Subcutaneous adipose tissue (tissue), 4 donors: ENCODE results near the gene HS6ST3. TPM values are rescaled to one million over a fixed set of nuclear protein-coding genes. Genes with fewer than 3 reads are reported as not detected.

Experiments
- CTCF ChIP-seq: fragments of 450-650 bp; IDR thresholded peaks from one replicate; pipeline ENCODE4 v1.5.1; 2016; ENCODE audit warnings: low read depth, mild to moderate bottlenecking, control low read depth, antibody characterized with exemption, moderate library complexity
- total RNA-seq, 4 donors: library from RNA; depleted of rRNA; stranded (reverse); fragments of >200 nt; gene quantifications; one replicate each; pipeline ENCODE4 v1.1.0, GENCODE V29; 2016

The HS6ST3 gene
- total RNA-seq, 4 donors from 2014 or later, result 0.33 to 1.3 (median 0.99) TPM

- no peak for TF ChIP-seq CTCF
Observed at GRCh38 chr13:96636001-96636709, 546.2 kb downstream of the HS6ST3 start.

- TF ChIP-seq CTCF, result no peak
Observed at GRCh38 chr13:96637039-96637438, 547.1 kb downstream of the HS6ST3 start.

GRCh38 chr13:96646101-96646500 lies 556.2 kb downstream of the HS6ST3 start:
- TF ChIP-seq CTCF, result no peak

GRCh38 chr13:96646515-96647211 lies 556.8 kb downstream of the HS6ST3 start:
- no peak for TF ChIP-seq CTCF

- TF ChIP-seq CTCF, result no peak
Observed at GRCh38 chr13:96650301-96650886, 560.5 kb downstream of the HS6ST3 start.

- no peak for TF ChIP-seq CTCF
Observed at GRCh38 chr13:96651598-96651997, 561.7 kb downstream of the HS6ST3 start.

- TF ChIP-seq CTCF, result no peak
Observed at GRCh38 chr13:96652506-96652905, 562.6 kb downstream of the HS6ST3 start.
